22Rv1 (cell line): ENCODE measurements around the gene TBC1D1.

Experiments
- H3K27ac ChIP-seq: fragments of 450-650 bp; 2 replicates; pipeline ENCODE4 v1.5.1; 2017
- ZFX ChIP-seq: fragments of 450-650 bp; IDR thresholded peaks from 2 replicates; pipeline ENCODE4 v1.6.1; 2017; ENCODE audit warnings: antibody characterized with exemption, borderline replicate concordance
- TF ChIP-seq, protein P1 (sequence below): fragments of 450-650 bp; IDR thresholded peaks from 2 replicates; pipeline ENCODE4 v1.5.1; 2017; ENCODE audit warnings: mild to moderate bottlenecking

Gene TBC1D1

DNA sequence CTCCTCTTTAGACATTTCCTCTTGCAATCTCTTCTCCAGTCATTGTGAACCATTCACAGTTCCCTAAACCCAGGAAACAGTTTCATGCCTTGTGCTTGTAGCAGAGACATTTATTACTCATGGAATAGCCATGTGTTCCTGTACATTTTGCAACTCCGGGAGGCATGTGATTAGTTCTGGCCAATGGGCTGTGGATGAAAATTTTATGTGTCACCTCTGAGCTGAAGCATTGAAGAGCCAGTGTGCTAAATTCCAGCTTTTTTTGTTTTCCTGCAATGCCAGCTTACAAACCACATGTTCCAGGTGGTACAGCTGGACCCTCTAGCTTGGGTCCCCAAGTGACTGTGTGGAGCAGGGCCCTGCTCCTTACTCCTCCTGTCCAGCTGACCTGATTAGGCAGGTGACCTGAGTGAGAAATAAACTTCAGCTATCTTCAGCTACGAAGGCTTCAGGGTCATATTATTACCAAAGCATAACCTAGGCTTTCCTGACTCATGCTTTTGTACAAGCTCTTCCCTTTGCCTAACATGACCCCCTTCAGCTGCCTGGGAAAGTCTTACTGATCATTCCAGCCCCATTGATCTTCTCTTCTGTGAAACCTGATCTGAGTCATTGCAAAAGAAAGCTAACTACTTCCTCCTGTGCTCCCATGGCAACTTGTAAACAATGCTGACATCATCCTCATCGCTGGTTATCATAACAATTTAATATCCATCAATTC is 269.8 kb downstream of the TBC1D1 start:
- TF ChIP-seq, protein P1, sequence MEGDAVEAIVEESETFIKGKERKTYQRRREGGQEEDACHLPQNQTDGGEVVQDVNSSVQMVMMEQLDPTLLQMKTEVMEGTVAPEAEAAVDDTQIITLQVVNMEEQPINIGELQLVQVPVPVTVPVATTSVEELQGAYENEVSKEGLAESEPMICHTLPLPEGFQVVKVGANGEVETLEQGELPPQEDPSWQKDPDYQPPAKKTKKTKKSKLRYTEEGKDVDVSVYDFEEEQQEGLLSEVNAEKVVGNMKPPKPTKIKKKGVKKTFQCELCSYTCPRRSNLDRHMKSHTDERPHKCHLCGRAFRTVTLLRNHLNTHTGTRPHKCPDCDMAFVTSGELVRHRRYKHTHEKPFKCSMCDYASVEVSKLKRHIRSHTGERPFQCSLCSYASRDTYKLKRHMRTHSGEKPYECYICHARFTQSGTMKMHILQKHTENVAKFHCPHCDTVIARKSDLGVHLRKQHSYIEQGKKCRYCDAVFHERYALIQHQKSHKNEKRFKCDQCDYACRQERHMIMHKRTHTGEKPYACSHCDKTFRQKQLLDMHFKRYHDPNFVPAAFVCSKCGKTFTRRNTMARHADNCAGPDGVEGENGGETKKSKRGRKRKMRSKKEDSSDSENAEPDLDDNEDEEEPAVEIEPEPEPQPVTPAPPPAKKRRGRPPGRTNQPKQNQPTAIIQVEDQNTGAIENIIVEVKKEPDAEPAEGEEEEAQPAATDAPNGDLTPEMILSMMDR = no peak
- TF ChIP-seq ZFX = no peak
- H3K27ac ChIP-seq = peak overlapping the region; percentile 40; the same call in 1 of the 2 replicates

DNA sequence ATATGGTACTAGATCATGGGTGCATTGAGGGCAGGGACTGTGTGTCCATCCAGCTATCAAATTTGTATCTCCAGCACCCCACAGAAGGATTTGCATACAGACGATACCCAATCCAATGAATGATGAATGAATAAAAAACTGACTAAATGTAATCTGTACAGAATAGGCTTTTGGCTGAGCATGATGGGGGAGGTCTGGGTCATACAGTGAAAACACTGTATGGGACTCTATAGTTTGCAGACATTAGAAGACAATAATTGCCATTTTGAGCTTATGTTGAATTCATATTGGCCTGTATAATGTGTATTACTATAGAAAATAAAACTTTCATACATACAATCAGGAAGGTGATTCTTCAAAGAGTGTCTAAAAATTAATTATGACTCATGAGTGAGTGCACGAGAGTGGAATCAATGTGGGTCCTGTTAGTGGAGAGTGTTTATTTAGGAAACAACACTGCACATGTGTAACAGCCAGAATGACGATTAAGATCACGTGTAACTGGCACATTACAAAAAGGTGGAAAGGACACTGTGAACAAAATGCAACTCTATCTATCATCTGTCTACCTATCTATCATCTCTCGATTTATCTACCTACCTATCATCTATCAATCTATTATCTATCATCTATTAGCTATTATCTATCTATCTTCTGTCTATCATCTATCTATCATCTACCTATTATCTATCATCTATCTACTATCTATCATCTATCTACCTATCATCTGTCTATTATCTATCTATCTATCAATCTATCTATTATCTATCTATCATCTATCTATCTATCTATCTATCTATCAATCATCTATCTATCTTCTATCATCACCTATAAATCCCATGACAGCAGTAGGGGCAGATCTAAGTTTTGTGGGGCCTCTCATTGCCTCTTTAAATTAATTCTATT is 270.6 kb downstream of the TBC1D1 start:
- TF ChIP-seq ZFX = no peak
- TF ChIP-seq, protein P1 = no peak
- H3K27ac ChIP-seq = no peak overlapping the region

DNA sequence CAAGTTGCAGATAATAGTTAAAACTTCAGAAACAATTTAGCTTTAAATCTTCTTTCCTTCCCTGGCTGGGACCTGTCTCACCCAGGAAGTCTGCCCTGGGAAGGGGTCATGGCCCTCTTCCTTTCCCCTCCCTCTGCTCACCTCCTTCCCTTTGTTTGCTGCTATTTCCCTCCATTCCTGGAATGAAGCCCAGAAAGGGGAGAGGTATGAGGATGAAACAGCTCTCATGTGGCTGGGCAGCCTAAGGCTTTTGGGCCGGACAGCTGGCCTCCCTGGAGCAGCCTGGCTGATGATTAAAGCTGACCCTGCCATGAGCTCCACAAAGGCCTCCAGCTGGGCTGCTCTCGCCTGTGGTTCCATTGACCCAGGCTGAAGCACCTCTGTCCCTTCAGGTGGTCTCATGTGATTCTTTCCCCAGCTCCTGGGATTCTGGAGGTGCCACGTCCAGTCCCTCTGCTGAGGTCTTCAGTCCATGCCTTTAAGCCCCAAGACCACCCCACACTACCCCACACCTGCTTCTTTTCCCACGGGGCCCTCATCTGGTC is 271.4 kb downstream of the TBC1D1 start:
- H3K27ac ChIP-seq = no peak overlapping the region
- TF ChIP-seq, protein P1 = no peak
- no peak for TF ChIP-seq ZFX

DNA sequence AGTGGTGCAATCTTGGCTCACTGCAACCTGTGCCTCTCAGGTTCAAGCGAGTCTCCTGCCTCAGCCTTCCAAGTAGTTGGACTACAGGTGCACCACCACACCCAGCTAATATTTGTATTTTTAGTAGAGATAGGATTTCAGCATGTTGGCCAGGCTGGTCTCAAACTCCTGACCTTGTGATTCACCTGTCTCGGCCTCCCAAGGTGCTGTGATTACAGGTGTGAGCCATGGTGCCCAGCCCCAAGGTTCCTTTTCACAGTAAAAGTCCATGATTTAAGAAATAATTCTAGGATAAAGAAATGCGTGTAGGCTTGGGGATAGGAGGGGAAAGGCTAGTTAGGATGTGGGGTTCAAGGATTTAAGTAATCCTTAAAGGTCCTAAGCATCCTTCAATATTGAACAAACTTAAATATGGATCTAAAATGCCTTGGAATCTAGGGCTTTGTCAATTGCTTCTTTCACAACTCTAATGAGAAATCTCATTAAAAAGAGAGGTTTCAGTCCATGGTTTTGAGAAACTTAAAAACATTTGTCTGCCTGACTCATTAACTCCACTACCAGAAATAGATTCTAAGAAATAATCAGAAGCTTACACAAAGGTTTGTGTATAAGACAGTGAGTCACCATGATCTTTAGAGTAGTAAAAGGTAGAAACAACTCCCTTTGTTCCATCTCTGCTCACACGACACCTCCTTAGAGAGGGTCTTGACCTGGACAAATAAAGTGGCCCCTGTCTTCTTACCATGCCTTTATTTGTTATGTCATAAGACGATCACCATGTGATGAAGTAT is 272.5 kb downstream of the TBC1D1 start:
- no peak for TF ChIP-seq ZFX
- TF ChIP-seq, protein P1 = no peak
- no peak overlapping the region for H3K27ac ChIP-seq

DNA sequence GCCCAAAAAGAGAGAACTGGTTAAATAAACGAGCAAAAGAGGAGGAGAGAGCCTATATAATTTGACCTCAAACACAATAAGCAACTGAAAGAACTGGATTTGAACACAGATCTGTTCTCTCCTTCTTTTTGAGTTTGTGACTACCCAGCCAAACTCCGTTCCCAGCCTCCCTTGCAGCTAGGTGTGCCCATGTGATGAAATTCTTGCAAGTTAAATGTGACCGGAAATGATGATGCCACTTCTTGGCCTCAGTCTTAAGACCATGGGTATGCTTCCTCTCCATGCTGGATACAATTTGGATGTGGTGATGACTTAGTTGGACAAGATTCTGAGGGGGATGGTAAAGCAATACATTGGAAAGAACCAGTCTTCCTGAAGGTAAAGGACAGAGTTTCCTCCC is 273.5 kb downstream of the TBC1D1 start:
- no peak overlapping the region for H3K27ac ChIP-seq

DNA sequence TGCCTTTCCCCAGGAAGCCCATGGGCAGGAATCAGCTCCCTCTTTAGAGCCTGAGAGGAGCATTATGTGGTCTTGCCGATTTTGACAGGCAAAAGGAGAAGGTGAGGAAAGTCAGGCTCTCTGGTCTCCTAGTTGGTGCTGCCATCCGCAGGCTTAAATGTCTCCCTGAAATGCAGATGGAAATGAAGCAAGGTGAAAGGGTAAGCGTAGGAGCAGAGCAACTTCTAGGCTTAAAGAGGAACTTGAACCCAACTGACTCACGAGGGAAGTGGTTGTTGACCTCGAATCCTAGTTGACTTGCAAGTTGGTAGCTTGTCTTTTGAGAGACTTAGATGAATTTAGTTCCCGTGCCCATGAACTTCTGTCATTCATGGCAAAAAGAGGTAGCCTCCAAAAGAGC is 275.2 kb downstream of the TBC1D1 start:
- TF ChIP-seq, protein P1 = no peak
- no peak for TF ChIP-seq ZFX
- H3K27ac ChIP-seq = no peak overlapping the region

More for the DNA sequence above, 273.5 kb downstream of the TBC1D1 start:
- TF ChIP-seq, protein P1 = no peak
- no peak for TF ChIP-seq ZFX
